Left lung (tissue), 10 donors: ENCODE measurements around the gene TMEM203. TPM values are rescaled to one million over a fixed set of nuclear protein-coding genes. Genes with fewer than 3 reads are reported as not detected.

Experiments used
- ATAC-seq: fragments of 200-7000 bp; cut with Tn5 transposase; one replicate; pipeline ENCODE4 v1.9.1; 2020; ENCODE audit warnings: moderate library complexity
- DNase-seq, 4 donors: peaks; one replicate each; pipeline ENCODE4 v3.0.0-alpha.2; 2013 to 2020
- H3K27ac ChIP-seq, 2 donors: fragments of 200-600 bp; sonication (generic) in 1 of 2; one replicate each; pipeline versions ENCODE4 v1.5.0 to v1.8.0; 2020 to 2021
- H3K27me3 ChIP-seq, 2 donors: fragments of 200-600 bp; sonication (generic) in 1 of 2; one replicate each; pipeline versions ENCODE4 v1.5.0 to v1.8.0; 2020 to 2021
- H3K36me3 ChIP-seq, 2 donors: fragments of 200-600 bp; sonication (generic) in 1 of 2; one replicate each; pipeline versions ENCODE4 v1.5.0 to v1.8.0; 2020 to 2021
- H3K4me1 ChIP-seq, 2 donors: fragments of 200-600 bp; one replicate each; pipeline ENCODE4 v1.8.0; 2021
- H3K4me3 ChIP-seq, 2 donors: fragments of 200-600 bp; sonication (generic) in 1 of 2; one replicate each; pipeline versions ENCODE4 v1.5.0 to v1.8.0; 2020 to 2021; ENCODE audit warnings: mild to moderate bottlenecking in 1 of 2
- H3K9me3 ChIP-seq, 2 donors: fragments of 200-600 bp; sonication (generic) in 1 of 2; one replicate each; pipeline versions ENCODE4 v1.5.0 to v1.8.0; 2020 to 2021
- CTCF ChIP-seq, 2 donors: fragments of 200-600 bp; sonication (generic) in 1 of 2; IDR thresholded peaks; one replicate each; pipeline versions ENCODE4 v1.5.0 to v1.8.0; 2021; ENCODE audit warnings: antibody characterized with exemption in 2 of 2
- intact Hi-C, 2 donors: fragments of 100-400 bp; cut with DNase I; formaldehyde crosslinking; loops; one replicate each; pipeline versions ENCODE4 v1.11.2 to v1.14.2; 2022
- polyA plus RNA-seq, 6 donors: library from polyadenylated mRNA; unstranded; fragments of 120-200 nt; gene quantifications; one replicate each; pipeline ENCODE4 v1.2.1, GENCODE V29; 2013; ENCODE audit not compliant: insufficient read length in 6 of 6
- total RNA-seq, 2 donors: library from RNA; stranded (reverse); fragmentation: NEBNext Ultra II Directional; extraction: Animal tissue kit (Norgen Biotek cat#: 25700); gene quantifications; one replicate each; pipeline ENCODE4 v1.2.1, GENCODE V29; 2021
- donor health status: DM: no; HTN: yes; CAD: no.
- donor health status: DM: no; HTN: no; CAD: no.

The TMEM203 gene
- total and polyA plus RNA-seq, 8 donors: 30.4 to 37.8 (median 31.8) TPM

- Histone ChIP-seq H3K27ac (peak within 1 kb of the TSS; percentile 45 to 65), H3K4me3 (no peak within 1 kb of the TSS), H3K27me3 (peaks cover 0 to 61% of the 10 kb centered on the region in 2 donors), H3K4me1 (peaks cover 12 to 41% of the 10 kb centered on the region in 2 donors), H3K36me3 (no peaks in the 10 kb centered on the region), H3K9me3 (no peaks in the 10 kb centered on the region)
- intact Hi-C loops: no loop called here
- peak; percentile 73 to 91 for TF ChIP-seq CTCF (IDR thresholded peaks at IDR 0.05)
- ATAC-seq (peak; percentile 70), DNase-seq (peak in 3 of 4 donors; percentile 82 to 93 (median 83))
These were observed 21.8 kb upstream of the TMEM203 start, which contains the start of gene RNF224 for GRCh38 chr9:137227054-137227852. Gene RNF224, plus strand, starts transcription at chr9:137227502. Its CDS starts 834 bp downstream, at chr9:137228336.

GRCh38 chr9:137226338-137227053 is 21.0 kb upstream of the TMEM203 start:
- H3K36me3 ChIP-seq: no peaks in the 10 kb centered on the region
- peaks cover 0 to 59% of the 10 kb centered on the region in 2 donors for H3K27me3 ChIP-seq
- peak overlapping the region; percentile 45 to 65 for H3K27ac ChIP-seq
- intact Hi-C loops: no loop called here
- no peaks in the 10 kb centered on the region for H3K9me3 ChIP-seq
- ATAC-seq (no peak), DNase-seq (no peak)
- no peak for TF ChIP-seq CTCF (IDR thresholded peaks at IDR 0.05)
- no peak overlapping the region for H3K4me3 ChIP-seq
- H3K4me1 ChIP-seq: peaks cover 12 to 45% of the 10 kb centered on the region in 2 donors

GRCh38 chr9:137225699-137226331 is 20.4 kb upstream of the TMEM203 start:
- intact Hi-C loops: no loop called here
- Histone ChIP-seq H3K4me1 (peaks cover 12 to 47% of the 10 kb centered on the region in 2 donors), H3K27me3 (peaks cover 0 to 59% of the 10 kb centered on the region in 2 donors), H3K4me3 (no peak overlapping the region), H3K27ac (no peak overlapping the region), H3K9me3 (no peaks in the 10 kb centered on the region), H3K36me3 (no peaks in the 10 kb centered on the region)
- no peak for DNase-seq
- no peak for ATAC-seq
- TF ChIP-seq CTCF (IDR thresholded peaks at IDR 0.05): no peak

- peaks cover 0 to 52% of the 10 kb centered on the region in 2 donors for H3K27me3 ChIP-seq
- DNase-seq (peak in 1 of 4 donors; percentile 86), ATAC-seq (no peak)
- peaks cover 12 to 47% of the 10 kb centered on the region in 2 donors for H3K4me1 ChIP-seq
- no peaks in the 10 kb centered on the region for H3K36me3 ChIP-seq
- peak within 1 kb of the TSS; percentile 86 to 90 for H3K27ac ChIP-seq
- no peaks in the 10 kb centered on the region for H3K9me3 ChIP-seq
- intact Hi-C loops: no loop called here
- no peak for TF ChIP-seq CTCF (IDR thresholded peaks at IDR 0.05)
- H3K4me3 ChIP-seq: peak within 1 kb of the TSS; percentile 47 to 70
These were observed 19.6 kb upstream of the TMEM203 start, which contains the start of gene CYSRT1 for GRCh38 chr9:137224830-137225694. Gene CYSRT1, plus strand, starts transcription at chr9:137225174. Its CDS starts 448 bp downstream, at chr9:137225622.
